NOMO-1 treated with dmso at 0.1 percent for 144 hours (cell line): Measurements from ENCODE around the gene IFNE.

ENCODE experiments used
- DNase-seq: peaks from one replicate; lab custom pipeline; 2025; ENCODE audit not compliant: unreplicated experiment; lab: John Stamatoyannopoulos, UW

The IFNE gene

GRCh38 chr9:21482213-21482612 lies at the start of gene IFNE:
Gene IFNE, minus strand, starts transcription at chr9:21482313. Its CDS starts 619 bp downstream, at chr9:21481694.
- no peak for DNase-seq

GRCh38 chr9:21528123-21528808 lies 46.2 kb upstream of the IFNE start:
- no peak for DNase-seq

- DNase-seq: no peak
These were observed 45.5 kb upstream of the IFNE start for GRCh38 chr9:21527579-21527978.

GRCh38 chr9:21525174-21525573 lies 43.1 kb upstream of the IFNE start:
- no peak for DNase-seq

- no peak for DNase-seq
These were observed 42.2 kb upstream of the IFNE start for GRCh38 chr9:21524099-21524830.

- DNase-seq: no peak
These were observed 41.2 kb upstream of the IFNE start for GRCh38 chr9:21523021-21524014.

GRCh38 chr9:21522348-21522747 lies 40.2 kb upstream of the IFNE start:
- DNase-seq: no peak

GRCh38 chr9:21521448-21521847 lies 39.3 kb upstream of the IFNE start:
- DNase-seq: no peak

GRCh38 chr9:21520501-21521228 lies 38.6 kb upstream of the IFNE start:
- DNase-seq: no peak

GRCh38 chr9:21519855-21520434 lies 37.8 kb upstream of the IFNE start:
- no peak for DNase-seq

GRCh38 chr9:21516796-21517195 lies 34.7 kb upstream of the IFNE start:
- no peak for DNase-seq

GRCh38 chr9:21513431-21513830 lies 31.3 kb upstream of the IFNE start:
- no peak for DNase-seq

- no peak for DNase-seq
These were observed 28.7 kb upstream of the IFNE start for GRCh38 chr9:21510806-21511205.

GRCh38 chr9:21507483-21507790 lies 25.3 kb upstream of the IFNE start:
- no peak for DNase-seq

- DNase-seq: no peak
These were observed 24.7 kb upstream of the IFNE start for GRCh38 chr9:21506626-21507482.

- DNase-seq: no peak
These were observed 23.5 kb upstream of the IFNE start for GRCh38 chr9:21505425-21506179.

- no peak for DNase-seq
These were observed 22.8 kb upstream of the IFNE start for GRCh38 chr9:21504894-21505293.

GRCh38 chr9:21504113-21504512 lies 22.0 kb upstream of the IFNE start:
- no peak for DNase-seq

GRCh38 chr9:21502586-21502985 lies 20.5 kb upstream of the IFNE start:
- no peak for DNase-seq
